ENCODE data around the gene KANSL1. TPM values are rescaled to one million over a fixed set of nuclear protein-coding genes. Genes with fewer than 3 reads are reported as not detected.

Gene KANSL1
- total and polyA plus RNA-seq, 2 experiments from 2014 or later, result 49.0 to 206 TPM

DNA sequence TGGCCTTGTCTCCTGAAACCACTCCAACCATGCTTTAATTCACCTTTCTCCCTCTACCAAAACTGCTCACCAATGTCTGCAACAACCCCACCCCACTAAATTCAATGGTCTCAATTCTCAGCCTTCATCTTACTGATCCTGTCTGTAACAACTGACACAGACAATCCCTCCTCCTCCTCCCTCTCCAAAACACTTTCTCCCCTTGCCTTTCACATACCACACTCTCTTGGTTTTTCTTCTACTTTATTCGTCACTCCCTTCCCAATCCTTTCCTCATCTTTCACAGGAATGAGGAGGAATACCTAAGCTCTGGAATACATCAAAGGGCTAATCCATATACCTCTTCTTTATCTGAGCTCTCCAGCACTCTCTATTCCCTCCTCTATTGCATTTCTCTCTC lies 128.8 kb downstream of the KANSL1 start (continued):
- TF ChIP-seq CTCF (conservative IDR thresholded peaks at IDR 0.05; ENCODE audit: low read depth in 2 of 2) (no peak), CREB1 (CRISPR knock-in tag; IDR thresholded peaks at IDR 0.05; ENCODE audit: low read depth) (no peak), ETS1 (IDR thresholded peaks at IDR 0.05) (no peak), ZNF331 (CRISPR knock-in tag; IDR thresholded peaks at IDR 0.05; ENCODE audit: low read depth) (no peak), NANOG (IDR thresholded peaks at IDR 0.05; ENCODE audit: borderline replicate concordance) (no peak), STAT1 (IDR thresholded peaks at IDR 0.05; ENCODE audit: unreplicated experiment) (no peak)

GRCh38 chr17:46063241-46063640 lies 130.0 kb downstream of the KANSL1 start:
- H3K9me3 Mint-ChIP-seq, result no peaks in the 10 kb centered on the region
- Histone ChIP-seq H3K79me2 (replicated peaks; ENCODE audit: insufficient read depth) (peaks cover 70% of the 10 kb centered on the region), H3F3A (replicated peaks; ENCODE audit: low read depth) (no peaks in the 10 kb centered on the region), H4K20me1 (replicated peaks; ENCODE audit: insufficient read depth) (peaks cover 20% of the 10 kb centered on the region; the same call in 1 of the 2 replicates), H3K27ac (ENCODE audit: low read depth) (peak overlapping the region; percentile 52; the same call in 1 of the 2 replicates), H3K4me1 (ENCODE audit: insufficient read depth) (peaks cover 2% of the 10 kb centered on the region), H3K9me2 (ENCODE audit: insufficient read depth) (no peaks in the 10 kb centered on the region), H3K4me3 (no peak overlapping the region), H3K4me2 (no peak overlapping the region), H3K27me3 (ENCODE audit: insufficient read depth) (no peaks in the 10 kb centered on the region), H2AFZ (no peak overlapping the region), H3K36me3 (ENCODE audit: insufficient read depth) (peaks cover 38% of the 10 kb centered on the region)
- H3K4me1 Mint-ChIP-seq, result peaks cover 16% of the 10 kb centered on the region; the same call in 2 of the 3 replicates
- H3K27ac Mint-ChIP-seq, result no peak overlapping the region
- DNase-seq (ENCODE audit: low spot score), result no peak
- H3K4me3 Mint-ChIP-seq, result no peak overlapping the region
- H3K36me3 Mint-ChIP-seq (ENCODE audit: low read depth), result peaks cover 62% of the 10 kb centered on the region
- TF ChIP-seq JUNB (IDR thresholded peaks at IDR 0.05; ENCODE audit: unreplicated experiment) (no peak), NANOG (IDR thresholded peaks at IDR 0.05; ENCODE audit: borderline replicate concordance) (no peak), ZNF331 (CRISPR knock-in tag; IDR thresholded peaks at IDR 0.05; ENCODE audit: low read depth) (no peak), ETS1 (IDR thresholded peaks at IDR 0.05) (no peak), ZNF462 (CRISPR knock-in tag; IDR thresholded peaks at IDR 0.05) (no peak)
- TF ChIP-seq, protein P1, sequence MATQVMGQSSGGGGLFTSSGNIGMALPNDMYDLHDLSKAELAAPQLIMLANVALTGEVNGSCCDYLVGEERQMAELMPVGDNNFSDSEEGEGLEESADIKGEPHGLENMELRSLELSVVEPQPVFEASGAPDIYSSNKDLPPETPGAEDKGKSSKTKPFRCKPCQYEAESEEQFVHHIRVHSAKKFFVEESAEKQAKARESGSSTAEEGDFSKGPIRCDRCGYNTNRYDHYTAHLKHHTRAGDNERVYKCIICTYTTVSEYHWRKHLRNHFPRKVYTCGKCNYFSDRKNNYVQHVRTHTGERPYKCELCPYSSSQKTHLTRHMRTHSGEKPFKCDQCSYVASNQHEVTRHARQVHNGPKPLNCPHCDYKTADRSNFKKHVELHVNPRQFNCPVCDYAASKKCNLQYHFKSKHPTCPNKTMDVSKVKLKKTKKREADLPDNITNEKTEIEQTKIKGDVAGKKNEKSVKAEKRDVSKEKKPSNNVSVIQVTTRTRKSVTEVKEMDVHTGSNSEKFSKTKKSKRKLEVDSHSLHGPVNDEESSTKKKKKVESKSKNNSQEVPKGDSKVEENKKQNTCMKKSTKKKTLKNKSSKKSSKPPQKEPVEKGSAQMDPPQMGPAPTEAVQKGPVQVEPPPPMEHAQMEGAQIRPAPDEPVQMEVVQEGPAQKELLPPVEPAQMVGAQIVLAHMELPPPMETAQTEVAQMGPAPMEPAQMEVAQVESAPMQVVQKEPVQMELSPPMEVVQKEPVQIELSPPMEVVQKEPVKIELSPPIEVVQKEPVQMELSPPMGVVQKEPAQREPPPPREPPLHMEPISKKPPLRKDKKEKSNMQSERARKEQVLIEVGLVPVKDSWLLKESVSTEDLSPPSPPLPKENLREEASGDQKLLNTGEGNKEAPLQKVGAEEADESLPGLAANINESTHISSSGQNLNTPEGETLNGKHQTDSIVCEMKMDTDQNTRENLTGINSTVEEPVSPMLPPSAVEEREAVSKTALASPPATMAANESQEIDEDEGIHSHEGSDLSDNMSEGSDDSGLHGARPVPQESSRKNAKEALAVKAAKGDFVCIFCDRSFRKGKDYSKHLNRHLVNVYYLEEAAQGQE (IDR thresholded peaks at IDR 0.05; ENCODE audit: unreplicated experiment), result no peak
- peaks cover 5% of the 10 kb centered on the region for H3K27me3 Mint-ChIP-seq (ENCODE audit: insufficient read depth, low read depth, poor library complexity)
- ATAC-seq, result no peak
